Measurements from ENCODE around the gene PLCZ1.

- TF ChIP-seq POLR2A (IDR thresholded peaks at IDR 0.05), result no peak
- TF ChIP-seq, protein P1, sequence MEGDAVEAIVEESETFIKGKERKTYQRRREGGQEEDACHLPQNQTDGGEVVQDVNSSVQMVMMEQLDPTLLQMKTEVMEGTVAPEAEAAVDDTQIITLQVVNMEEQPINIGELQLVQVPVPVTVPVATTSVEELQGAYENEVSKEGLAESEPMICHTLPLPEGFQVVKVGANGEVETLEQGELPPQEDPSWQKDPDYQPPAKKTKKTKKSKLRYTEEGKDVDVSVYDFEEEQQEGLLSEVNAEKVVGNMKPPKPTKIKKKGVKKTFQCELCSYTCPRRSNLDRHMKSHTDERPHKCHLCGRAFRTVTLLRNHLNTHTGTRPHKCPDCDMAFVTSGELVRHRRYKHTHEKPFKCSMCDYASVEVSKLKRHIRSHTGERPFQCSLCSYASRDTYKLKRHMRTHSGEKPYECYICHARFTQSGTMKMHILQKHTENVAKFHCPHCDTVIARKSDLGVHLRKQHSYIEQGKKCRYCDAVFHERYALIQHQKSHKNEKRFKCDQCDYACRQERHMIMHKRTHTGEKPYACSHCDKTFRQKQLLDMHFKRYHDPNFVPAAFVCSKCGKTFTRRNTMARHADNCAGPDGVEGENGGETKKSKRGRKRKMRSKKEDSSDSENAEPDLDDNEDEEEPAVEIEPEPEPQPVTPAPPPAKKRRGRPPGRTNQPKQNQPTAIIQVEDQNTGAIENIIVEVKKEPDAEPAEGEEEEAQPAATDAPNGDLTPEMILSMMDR (IDR thresholded peaks at IDR 0.05), result no peak
These were observed 54.3 kb downstream of the PLCZ1 start for GRCh38 chr12:18683327-18684013.

Measured in thyroid gland (tissue), 4 donors.